ENCODE data around the gene PSMG2. TPM values are rescaled to one million over a fixed set of nuclear protein-coding genes. Genes with fewer than 3 reads are reported as not detected.

Gene PSMG2
- total and polyA plus RNA-seq, 9 of the 15 experiments (the other 6 are each of a cell fraction or from before 2014, with no cell fraction given) = 59.9 to 271 (median 111) TPM

GRCh38 chr18:12656938-12657683, 45.7 kb upstream of the PSMG2 start (continued):
- TF ChIP-seq MITF (IDR thresholded peaks at IDR 0.05) (no peak), GABPB1 (CRISPR knock-in tag; IDR thresholded peaks at IDR 0.05) (no peak), SMARCB1 (IDR thresholded peaks at IDR 0.05; ENCODE audit: insufficient read length, low read depth) (no peak), ZFP91 (CRISPR knock-in tag; IDR thresholded peaks at IDR 0.05) (no peak), ZNF57 (CRISPR knock-in tag; IDR thresholded peaks at IDR 0.05) (no peak), ATF3 (IDR thresholded peaks at IDR 0.05) (no peak), ATF3 (CRISPR knock-in tag; conservative IDR thresholded peaks at IDR 0.05) (no peak), E2F5 (CRISPR knock-in tag; IDR thresholded peaks at IDR 0.05) (no peak), ZNF766 (CRISPR knock-in tag; conservative IDR thresholded peaks at IDR 0.05) (no peak), E4F1 (CRISPR knock-in tag; IDR thresholded peaks at IDR 0.05; ENCODE audit: borderline replicate concordance) (no peak), ZNF324 (CRISPR knock-in tag; IDR thresholded peaks at IDR 0.05) (no peak), CREB3 (tag; conservative IDR thresholded peaks at IDR 0.05; ENCODE audit: low read depth) (no peak), ZFX (CRISPR knock-in tag; IDR thresholded peaks at IDR 0.05) (peak; percentile 99), CXXC5 (CRISPR knock-in tag; IDR thresholded peaks at IDR 0.05) (0 out of 2 replicates have a peak, but pooled peaks have one; percentile 71), SETDB1 (IDR thresholded peaks at IDR 0.05; ENCODE audit: low read length) (no peak), JUN (IDR thresholded peaks at IDR 0.05; ENCODE audit: borderline replicate concordance, low read depth, low read length) (no peak), JUN (CRISPR knock-in tag; IDR thresholded peaks at IDR 0.05; ENCODE audit: borderline replicate concordance) (no peak), SRSF7 (optimal IDR thresholded peaks at IDR 0.05; ENCODE audit: low read depth, low read length) (no peak)

Measured in K562 (cell line).